HepG2 (cell line): ENCODE data around the gene SNRNP27. TPM values are rescaled to one million over a fixed set of nuclear protein-coding genes. Genes with fewer than 3 reads are reported as not detected.

Experiments used
- CBX1 ChIP-seq: IDR thresholded peaks from one replicate; pipeline ENCODE4 v1.6.1; 2016; ENCODE audit warnings: antibody characterized with exemption, low read depth
- CC2D1A ChIP-seq: sonication (generic); formaldehyde crosslinking; IDR thresholded peaks from 2 replicates; pipeline ENCODE4 v1.8.1; 2023; ENCODE audit warnings: mild to moderate bottlenecking, missing genetic modification reagents
- HNRNPH1 ChIP-seq: fragments of 200-400 bp; formaldehyde crosslinking; optimal IDR thresholded peaks from 2 replicates; pipeline ENCODE3; 2017; ENCODE audit warnings: mild to moderate bottlenecking, low read depth, low read length
- NFATC3 ChIP-seq: sonication (generic); formaldehyde crosslinking; IDR thresholded peaks from 2 replicates; pipeline ENCODE4 v1.5.1; 2020; ENCODE audit warnings: mild to moderate bottlenecking, missing genetic modification reagents
- RNF2 ChIP-seq: fragments of 450-650 bp; conservative IDR thresholded peaks from 2 replicates; pipeline ENCODE4 v1.6.1; 2016; ENCODE audit warnings: low read depth
- SIX4 ChIP-seq: sonication (generic); formaldehyde crosslinking; IDR thresholded peaks from 2 replicates; pipeline ENCODE4 v1.4.0; 2020; ENCODE audit warnings: missing genetic modification reagents
- ZNF138 ChIP-seq: sonication (generic); formaldehyde crosslinking; IDR thresholded peaks from 2 replicates; pipeline ENCODE4 v1.5.0; 2020; ENCODE audit warnings: mild to moderate bottlenecking, low read depth, missing genetic modification reagents
- ZNF205 ChIP-seq: IDR thresholded peaks from 2 replicates; pipeline ENCODE4 v1.6.1; 2018; ENCODE audit warnings: missing biosample characterization, missing genetic modification reagents
- ZNF44 ChIP-seq: sonication (generic); formaldehyde crosslinking; IDR thresholded peaks from 2 replicates; pipeline ENCODE4 v1.5.1; 2020; ENCODE audit warnings: mild to moderate bottlenecking, missing genetic modification reagents
- polyA plus RNA-seq, 8 experiments: library from polyadenylated mRNA; depleted of rRNA in 3 of 8; stranded (reverse) in 7 of 8; unstranded in 1 of 8; fragments of >200 nt; fragmentation: Illumina TruSeq in 4 of 8; extraction: Trizol in 4 of 8; gene quantifications; 2 replicates each; pipeline versions ENCODE4 v1.2.1 to v1.2.3, GENCODE V29; 2011 to 2016; ENCODE audit warnings: low read depth in 4 of 8, missing spikeins in 1 of 8, mixed read lengths in 1 of 8; ENCODE audit not compliant: insufficient read depth in 1 of 8
- total RNA-seq, 5 experiments: library from RNA; depleted of rRNA; stranded (reverse); fragments of >200 nt; fragmentation: Illumina TruSeq; extraction: Trizol; gene quantifications; 2 replicates each; pipeline ENCODE4 v1.2.3, GENCODE V29; 2016; ENCODE audit warnings: low read depth in 1 of 5
- TF ChIP-seq, protein P1 (sequence below), 2 experiments: sonication (generic) in 1 of 2; formaldehyde crosslinking in 1 of 2; IDR thresholded peaks; 2 replicates each; pipeline versions ENCODE4 v1.6.1 to v1.9.0; 2014 to 2022; ENCODE audit warnings: antibody characterized with exemption in 1 of 2, borderline replicate concordance in 1 of 2, inconsistent platforms in 1 of 2, low read depth in 1 of 2, missing genetic modification reagents in 1 of 2
- TF ChIP-seq, protein P2 (sequence below): sonication (generic); formaldehyde crosslinking; IDR thresholded peaks from 2 replicates; pipeline ENCODE4 v1.4.0; 2020; ENCODE audit warnings: missing genetic modification reagents
- TF ChIP-seq, protein P3 (sequence below): sonication (generic); formaldehyde crosslinking; IDR thresholded peaks from 2 replicates; pipeline ENCODE4 v1.5.1; 2020; ENCODE audit warnings: missing genetic modification reagents, mild to moderate bottlenecking, borderline replicate concordance
- TF ChIP-seq, protein P4 (sequence below): sonication (generic); formaldehyde crosslinking; IDR thresholded peaks from 2 replicates; pipeline ENCODE4 v1.8.1; 2022; ENCODE audit warnings: low read depth, mild to moderate bottlenecking, missing genetic modification reagents
- TF ChIP-seq, protein P5 (sequence below): sonication (generic); formaldehyde crosslinking; IDR thresholded peaks from 2 replicates; pipeline ENCODE4 v1.9.0; 2022; ENCODE audit warnings: low read depth, missing genetic modification reagents

SNRNP27 gene
- total and polyA plus RNA-seq, 2 of the 13 experiments (the other 11 are each of a cell fraction or from before 2014, with no cell fraction given) = 49.8 to 54.6 TPM

DNA sequence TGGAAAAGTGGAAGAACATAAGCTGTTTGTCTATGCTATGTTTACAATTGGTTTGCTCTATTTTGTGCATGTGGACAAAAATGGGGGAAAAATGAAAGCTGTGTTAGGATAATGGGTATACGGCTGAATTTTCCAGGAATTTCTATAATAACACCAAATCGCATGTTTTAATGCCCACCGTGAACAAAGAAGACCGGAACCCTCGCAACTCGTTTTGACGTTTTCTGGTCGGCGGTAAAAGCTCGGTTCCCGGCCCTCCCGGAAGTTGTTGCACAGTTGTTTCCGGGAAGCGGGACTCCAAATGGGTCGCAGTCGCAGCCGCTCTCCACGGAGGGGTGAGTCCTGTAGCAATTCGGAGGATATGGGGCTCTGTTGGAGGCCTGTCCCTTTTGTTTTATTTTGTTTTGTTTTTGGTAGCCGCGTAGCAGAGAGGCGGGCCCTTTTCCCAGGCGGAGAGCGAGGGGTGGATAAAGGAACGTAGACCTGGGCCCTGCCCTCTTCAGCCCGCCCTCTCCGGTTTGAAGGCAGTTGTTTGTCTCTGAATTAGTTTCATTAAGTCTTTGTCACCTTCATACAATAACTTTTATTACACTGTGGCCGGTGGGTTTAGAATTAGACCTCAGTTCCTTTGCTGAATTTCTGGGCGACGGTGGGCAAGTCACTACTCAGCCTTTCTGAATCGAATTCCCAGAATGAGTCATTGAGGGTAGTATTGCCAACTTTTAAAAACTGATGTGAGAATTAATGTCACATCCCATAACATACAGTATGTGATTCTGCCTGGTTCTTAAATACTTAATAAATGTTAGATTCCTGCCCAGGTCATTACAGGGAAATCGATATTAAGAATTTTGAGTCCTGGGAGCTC, at the start of gene SNRNP27 (continued):
- TF ChIP-seq, protein P1, sequence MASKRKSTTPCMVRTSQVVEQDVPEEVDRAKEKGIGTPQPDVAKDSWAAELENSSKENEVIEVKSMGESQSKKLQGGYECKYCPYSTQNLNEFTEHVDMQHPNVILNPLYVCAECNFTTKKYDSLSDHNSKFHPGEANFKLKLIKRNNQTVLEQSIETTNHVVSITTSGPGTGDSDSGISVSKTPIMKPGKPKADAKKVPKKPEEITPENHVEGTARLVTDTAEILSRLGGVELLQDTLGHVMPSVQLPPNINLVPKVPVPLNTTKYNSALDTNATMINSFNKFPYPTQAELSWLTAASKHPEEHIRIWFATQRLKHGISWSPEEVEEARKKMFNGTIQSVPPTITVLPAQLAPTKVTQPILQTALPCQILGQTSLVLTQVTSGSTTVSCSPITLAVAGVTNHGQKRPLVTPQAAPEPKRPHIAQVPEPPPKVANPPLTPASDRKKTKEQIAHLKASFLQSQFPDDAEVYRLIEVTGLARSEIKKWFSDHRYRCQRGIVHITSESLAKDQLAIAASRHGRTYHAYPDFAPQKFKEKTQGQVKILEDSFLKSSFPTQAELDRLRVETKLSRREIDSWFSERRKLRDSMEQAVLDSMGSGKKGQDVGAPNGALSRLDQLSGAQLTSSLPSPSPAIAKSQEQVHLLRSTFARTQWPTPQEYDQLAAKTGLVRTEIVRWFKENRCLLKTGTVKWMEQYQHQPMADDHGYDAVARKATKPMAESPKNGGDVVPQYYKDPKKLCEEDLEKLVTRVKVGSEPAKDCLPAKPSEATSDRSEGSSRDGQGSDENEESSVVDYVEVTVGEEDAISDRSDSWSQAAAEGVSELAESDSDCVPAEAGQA (IDR thresholded peaks at IDR 0.05; ENCODE audit: low read depth) = peak; percentile 66; the same call in 1 of the 2 replicates
- TF ChIP-seq, protein P1 (CRISPR knock-in tag; IDR thresholded peaks at IDR 0.05; ENCODE audit: borderline replicate concordance) = peak; percentile 93; the same call in 1 of the 2 replicates
- TF ChIP-seq RNF2 = no peak
- TF ChIP-seq CC2D1A (CRISPR knock-in tag) = no peak
- TF ChIP-seq, protein P2, sequence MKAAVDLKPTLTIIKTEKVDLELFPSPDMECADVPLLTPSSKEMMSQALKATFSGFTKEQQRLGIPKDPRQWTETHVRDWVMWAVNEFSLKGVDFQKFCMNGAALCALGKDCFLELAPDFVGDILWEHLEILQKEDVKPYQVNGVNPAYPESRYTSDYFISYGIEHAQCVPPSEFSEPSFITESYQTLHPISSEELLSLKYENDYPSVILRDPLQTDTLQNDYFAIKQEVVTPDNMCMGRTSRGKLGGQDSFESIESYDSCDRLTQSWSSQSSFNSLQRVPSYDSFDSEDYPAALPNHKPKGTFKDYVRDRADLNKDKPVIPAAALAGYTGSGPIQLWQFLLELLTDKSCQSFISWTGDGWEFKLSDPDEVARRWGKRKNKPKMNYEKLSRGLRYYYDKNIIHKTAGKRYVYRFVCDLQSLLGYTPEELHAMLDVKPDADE (CRISPR knock-in tag) = peak; percentile 89
- TF ChIP-seq, protein P3, sequence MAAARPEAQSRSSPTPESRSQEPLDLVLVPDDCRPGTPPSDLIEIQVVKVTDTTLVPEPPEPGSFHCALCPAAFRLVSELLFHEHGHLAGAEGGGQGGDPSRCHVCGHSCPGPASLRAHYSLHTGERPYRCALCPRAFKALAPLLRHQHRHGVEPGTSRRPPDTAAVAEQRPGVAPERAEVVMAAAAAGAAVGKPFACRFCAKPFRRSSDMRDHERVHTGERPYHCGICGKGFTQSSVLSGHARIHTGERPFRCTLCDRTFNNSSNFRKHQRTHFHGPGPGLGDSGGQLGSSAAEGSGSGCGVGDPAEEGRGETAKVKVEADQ (CRISPR knock-in tag) = peak; percentile 58; the same call in 1 of the 2 replicates
- peak; percentile 90; the same call in 1 of the 2 replicates for TF ChIP-seq ZNF44
- TF ChIP-seq, protein P4, sequence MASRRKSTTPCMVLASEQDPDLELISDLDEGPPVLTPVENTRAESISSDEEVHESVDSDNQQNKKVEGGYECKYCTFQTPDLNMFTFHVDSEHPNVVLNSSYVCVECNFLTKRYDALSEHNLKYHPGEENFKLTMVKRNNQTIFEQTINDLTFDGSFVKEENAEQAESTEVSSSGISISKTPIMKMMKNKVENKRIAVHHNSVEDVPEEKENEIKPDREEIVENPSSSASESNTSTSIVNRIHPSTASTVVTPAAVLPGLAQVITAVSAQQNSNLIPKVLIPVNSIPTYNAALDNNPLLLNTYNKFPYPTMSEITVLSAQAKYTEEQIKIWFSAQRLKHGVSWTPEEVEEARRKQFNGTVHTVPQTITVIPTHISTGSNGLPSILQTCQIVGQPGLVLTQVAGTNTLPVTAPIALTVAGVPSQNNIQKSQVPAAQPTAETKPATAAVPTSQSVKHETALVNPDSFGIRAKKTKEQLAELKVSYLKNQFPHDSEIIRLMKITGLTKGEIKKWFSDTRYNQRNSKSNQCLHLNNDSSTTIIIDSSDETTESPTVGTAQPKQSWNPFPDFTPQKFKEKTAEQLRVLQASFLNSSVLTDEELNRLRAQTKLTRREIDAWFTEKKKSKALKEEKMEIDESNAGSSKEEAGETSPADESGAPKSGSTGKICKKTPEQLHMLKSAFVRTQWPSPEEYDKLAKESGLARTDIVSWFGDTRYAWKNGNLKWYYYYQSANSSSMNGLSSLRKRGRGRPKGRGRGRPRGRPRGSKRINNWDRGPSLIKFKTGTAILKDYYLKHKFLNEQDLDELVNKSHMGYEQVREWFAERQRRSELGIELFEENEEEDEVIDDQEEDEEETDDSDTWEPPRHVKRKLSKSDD (CRISPR knock-in tag) = peak; percentile 79
- TF ChIP-seq, protein P5, sequence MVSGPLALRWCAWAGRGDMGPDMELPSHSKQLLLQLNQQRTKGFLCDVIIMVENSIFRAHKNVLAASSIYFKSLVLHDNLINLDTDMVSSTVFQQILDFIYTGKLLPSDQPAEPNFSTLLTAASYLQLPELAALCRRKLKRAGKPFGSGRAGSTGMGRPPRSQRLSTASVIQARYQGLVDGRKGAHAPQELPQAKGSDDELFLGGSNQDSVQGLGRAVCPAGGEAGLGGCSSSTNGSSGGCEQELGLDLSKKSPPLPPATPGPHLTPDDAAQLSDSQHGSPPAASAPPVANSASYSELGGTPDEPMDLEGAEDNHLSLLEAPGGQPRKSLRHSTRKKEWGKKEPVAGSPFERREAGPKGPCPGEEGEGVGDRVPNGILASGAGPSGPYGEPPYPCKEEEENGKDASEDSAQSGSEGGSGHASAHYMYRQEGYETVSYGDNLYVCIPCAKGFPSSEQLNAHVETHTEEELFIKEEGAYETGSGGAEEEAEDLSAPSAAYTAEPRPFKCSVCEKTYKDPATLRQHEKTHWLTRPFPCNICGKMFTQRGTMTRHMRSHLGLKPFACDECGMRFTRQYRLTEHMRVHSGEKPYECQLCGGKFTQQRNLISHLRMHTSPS (CRISPR knock-in tag) = no peak
- peak; percentile 86; the same call in 1 of the 2 replicates for TF ChIP-seq ZNF205
- TF ChIP-seq ZNF138 (CRISPR knock-in tag) = peak; percentile 95
- TF ChIP-seq CBX1 = no peak
- no peak for TF ChIP-seq HNRNPH1
- TF ChIP-seq SIX4 = peak; percentile 80
- no peak; the same call in 1 of the 2 replicates for TF ChIP-seq NFATC3
